Renal cortex interstitium (tissue), 11 donors: ENCODE results near the gene STYK1. TPM values are rescaled to one million over a fixed set of nuclear protein-coding genes. Genes with fewer than 3 reads are reported as not detected.
"Not testable (repeated sequence)": the region's sequence is repeated elsewhere in the genome, so short reads cannot be mapped to it uniquely, and the experiment has no call there.

Source experiments
- DNase-seq, 11 donors: peaks; one replicate each; pipeline ENCODE4 v3.0.0-alpha.2; 2013; ENCODE audit warnings: low read depth in 9 of 11, low spot score in 4 of 11; ENCODE audit errors: extremely low read depth in 1 of 11
- polyA plus RNA-seq, 3 donors: library from polyadenylated mRNA; unstranded; fragments of 120-200 nt; gene quantifications; one replicate each; pipeline ENCODE4 v1.2.1, GENCODE V29; 2013; ENCODE audit not compliant: insufficient read length in 3 of 3

The STYK1 gene
- polyA plus RNA-seq, 3 donors = 0.64 to 0.80 (median 0.69) TPM

DNA sequence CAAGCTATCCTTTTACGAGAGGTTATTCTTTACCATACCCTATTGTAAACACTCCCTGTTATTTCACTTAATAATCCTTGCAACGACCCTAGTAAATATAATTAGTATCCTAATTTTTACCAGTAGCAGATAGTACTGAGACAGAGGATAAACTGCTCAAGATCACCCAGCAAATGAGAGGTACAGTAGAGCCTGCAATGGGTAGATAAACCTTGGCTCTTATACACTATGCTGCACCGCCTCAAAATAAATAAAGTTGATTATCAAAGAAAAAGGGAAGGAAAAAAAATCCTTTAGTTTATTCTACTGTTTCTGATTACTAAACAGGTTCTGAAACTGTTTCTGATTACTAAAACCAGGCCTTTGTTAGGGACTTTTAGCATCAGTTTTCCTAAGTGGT, 26.7 kb upstream of the STYK1 start:
- DNase-seq = no peak

DNA sequence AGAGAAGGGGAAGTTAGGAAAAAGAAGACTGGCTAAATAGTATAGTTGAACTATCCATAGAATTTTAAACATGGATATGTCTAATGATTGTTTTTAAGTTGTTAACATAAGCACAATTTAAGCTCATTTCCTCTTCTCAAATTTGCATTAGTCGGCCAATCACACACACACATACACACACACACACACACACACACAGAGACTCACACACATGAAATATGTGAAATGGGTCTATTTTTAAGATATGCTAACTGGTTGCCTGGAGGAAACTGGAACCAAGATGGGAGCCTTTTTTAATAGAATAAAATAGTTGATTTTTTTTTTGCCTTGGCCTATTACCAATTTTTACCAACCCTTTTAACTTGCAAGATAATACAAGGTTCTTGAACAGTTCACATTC, 24.0 kb upstream of the STYK1 start:
- DNase-seq = no peak

DNA sequence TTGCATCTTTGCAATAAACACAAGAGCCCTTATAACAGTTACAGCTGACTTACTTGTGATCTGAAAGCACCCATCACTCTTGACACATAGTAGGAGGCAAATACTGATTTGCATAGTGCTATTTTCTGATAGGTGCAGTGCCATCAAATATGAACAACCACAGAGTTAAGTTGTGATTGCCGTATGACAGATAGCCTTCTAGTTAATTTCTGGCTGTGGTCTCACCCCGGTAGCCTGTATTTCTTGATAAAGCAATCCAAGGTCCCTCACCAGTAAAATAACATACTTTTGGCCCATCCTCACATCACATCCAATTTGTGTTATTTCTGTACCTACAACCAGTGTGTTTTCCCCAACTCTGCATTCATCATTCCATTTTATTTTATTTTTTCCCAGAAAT, 23.3 kb upstream of the STYK1 start:
- DNase-seq = no peak

DNA sequence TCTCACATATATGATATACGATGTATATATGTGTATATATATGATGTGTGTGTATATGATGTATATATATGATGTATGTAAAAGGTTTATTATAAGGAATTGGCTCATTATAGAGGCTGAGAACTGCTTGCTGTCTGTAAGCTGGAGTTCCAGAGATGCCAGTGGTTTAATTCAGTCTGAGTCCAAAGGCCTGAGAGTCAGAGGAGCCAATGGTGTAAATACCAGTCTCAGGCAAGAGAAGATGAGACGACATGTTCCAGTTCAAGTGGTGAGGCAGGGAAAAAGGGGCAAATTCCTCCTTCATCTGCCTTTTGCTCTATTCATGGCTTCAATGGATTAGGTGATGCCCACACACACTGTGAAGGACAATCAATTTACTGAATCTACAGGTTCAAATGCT, 17.1 kb upstream of the STYK1 start:
- no peak for DNase-seq

DNA sequence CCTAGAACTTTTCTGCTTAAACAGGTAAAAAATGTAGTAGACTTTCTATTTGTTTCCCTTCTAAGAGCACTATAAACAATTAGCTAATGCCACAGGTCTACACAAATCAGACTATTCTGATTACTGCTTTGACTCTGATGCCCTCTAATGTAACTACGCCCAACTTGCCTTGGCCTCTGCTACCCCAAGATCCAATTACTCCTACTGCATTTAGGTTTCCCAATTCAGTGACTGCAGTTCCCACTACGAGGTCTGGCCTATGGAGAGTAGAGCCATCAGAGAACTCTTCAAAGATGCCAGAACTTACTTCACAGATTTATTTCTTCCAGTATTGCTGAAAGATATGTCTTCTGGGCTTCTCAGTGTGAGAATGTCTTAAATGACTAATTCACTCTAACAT, 15.3 kb upstream of the STYK1 start:
- no peak for DNase-seq

DNA sequence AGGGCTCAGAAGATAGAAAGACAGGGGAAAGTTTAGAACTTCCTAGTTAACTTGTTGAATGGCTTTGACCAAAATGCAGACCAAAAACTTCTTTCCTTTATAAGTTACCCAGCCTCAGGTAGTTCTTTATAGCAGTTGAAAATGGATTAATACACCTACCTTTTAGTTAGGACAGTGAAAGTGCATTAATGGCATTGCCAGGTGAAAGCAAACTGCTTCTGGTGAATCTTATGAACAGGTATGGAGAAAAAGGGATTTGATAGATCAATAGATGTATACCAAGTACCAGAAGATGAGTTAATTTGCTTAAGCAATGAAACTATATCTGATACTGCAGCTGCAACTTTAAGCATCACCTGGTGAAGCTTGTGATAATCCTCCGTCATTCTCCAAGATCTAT, 14.2 kb upstream of the STYK1 start:
- no peak for DNase-seq

DNA sequence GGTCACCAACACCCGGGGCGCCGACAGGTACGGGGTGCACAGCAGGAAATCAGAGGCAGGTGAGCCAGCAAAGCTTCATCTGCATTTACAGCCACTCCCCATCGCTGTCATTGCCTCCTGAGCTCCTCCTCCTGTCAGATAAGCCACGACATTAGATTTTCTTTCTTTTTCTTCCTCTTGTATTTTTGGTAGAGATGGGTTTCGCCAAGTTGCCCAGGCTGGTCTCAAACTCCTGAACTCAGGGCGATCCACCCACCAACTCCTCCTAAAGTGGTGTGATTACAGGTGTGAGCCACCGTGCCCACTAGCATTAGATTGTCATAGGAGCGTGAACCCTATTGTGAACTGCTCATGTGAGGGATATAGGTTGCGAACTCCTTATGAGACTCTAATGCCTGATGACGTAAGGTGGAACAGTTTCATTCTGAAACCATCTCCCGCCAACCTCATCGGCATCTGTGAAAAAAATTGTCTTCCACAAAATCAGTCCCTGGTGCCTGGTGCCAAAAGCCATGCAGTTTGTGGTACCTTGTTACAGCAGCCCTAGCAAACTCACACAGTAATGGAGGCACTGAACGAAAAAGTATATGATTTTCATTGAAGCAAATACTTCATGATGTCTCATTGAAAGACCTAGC, 1.5 kb downstream of the STYK1 start:
- no peak for DNase-seq

DNA sequence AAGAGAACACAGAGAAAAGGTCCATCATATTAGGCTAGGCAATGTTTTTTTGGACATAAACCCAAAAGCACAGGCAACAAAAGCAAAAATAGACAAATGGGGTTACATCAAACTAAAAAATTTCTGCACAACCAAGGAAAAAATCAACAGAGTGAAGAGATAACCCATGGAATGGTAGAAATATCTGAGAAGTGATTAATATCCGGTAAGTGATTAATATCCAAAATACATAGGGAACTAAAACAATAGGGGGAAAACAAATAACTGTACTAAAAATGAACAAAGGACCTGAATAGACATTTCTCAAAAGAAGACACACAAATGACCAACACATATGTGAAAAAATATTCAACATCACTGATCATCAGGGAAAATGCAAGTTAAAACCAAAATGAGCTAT, 4.3 kb downstream of the STYK1 start:
- DNase-seq = no peak

DNA sequence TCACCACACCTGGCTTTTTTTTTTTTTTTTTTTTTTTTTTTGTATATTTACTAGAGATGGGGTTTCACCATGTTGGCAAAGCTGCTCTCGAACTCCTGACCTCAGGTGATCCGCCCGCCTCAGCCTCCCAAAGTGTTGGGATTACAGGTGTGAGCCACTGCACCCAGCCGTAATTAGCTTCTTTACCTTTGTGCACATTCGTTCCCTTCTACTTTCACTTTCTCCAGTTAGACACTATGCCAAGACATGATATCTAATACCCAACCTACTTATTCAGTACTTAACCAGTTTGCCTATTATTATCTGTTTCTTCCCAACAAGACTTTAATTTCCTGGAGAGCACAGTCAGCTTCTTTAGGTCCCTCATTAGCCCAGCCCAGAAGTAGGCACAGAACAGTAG, 5.3 kb downstream of the STYK1 start:
- DNase-seq = no peak

DNA sequence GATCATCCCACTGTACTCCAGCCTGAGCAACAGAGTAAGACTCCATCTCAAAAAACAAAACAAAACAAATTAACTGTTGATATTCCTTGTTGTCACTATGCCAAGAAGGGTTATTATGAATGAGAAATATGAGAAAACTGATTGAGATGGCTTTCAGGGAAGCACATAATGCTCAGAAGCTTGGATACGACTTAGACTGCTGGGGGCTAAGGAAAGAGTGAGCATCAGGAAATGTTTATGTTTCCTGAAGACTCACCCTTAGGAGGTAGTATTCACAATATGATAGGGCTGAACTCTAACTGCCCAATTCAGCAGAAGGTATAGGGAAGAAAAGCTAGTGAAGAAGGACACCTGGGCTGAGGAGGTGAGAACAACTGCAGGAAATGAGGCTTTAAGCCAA, 6.3 kb downstream of the STYK1 start:
- no peak for DNase-seq

DNA sequence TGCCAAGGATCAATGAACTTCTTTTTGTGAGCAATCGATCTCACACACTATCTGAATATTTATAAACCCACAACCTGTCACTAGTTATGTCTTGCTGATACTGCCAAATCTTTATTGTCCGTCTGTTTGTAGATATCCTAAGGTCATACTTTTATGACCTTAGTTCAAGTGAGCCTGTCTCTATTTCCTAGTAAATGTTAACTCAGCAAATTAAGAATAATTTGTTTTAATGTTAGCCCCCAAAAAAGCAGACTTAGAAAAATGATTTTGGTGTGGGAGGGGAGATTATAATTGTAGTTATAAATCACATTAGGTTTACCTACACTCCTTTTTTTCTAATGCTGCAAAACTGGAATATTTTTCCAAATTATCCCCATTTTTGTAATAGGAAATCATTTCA, 9.4 kb downstream of the STYK1 start:
- no peak for DNase-seq

DNA sequence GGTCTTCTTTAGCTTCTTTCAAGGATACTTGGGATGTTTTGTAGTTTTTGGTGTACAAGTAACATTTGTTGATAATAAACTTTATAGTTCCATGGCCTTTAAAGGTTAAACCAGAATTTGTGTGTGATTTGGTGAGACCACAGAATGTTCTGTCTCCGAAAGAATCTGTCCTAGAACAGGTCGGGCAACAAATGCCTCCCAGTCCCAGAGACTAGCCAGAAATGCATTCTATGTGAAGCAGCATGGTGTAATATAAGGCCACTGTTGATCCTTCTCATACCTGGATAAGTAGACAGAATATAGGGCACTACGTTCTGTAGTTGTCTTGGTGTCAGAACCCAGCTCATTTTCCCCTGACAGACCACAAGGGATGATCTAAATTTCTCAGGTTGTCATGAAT, 10.0 kb downstream of the STYK1 start:
- DNase-seq = no peak

DNA sequence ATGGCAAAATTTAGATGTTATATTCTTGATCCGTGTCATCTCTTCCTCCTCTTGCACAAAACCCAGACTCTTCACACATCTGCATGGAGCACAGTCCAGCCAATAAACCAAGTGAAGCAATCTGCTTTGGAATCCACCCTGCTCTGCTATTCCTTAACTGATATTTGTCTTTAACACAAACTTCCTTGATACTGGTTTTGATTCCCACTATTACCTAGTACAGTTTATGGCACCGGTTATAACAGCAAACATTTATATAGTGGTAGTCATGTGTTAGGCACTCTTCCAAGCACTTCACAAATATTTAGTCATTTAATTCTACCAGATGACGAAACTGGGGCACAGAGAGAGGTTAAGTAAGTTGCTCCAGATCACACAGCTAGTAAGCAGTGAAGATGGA, 12.5 kb downstream of the STYK1 start:
- DNase-seq = no peak

DNA sequence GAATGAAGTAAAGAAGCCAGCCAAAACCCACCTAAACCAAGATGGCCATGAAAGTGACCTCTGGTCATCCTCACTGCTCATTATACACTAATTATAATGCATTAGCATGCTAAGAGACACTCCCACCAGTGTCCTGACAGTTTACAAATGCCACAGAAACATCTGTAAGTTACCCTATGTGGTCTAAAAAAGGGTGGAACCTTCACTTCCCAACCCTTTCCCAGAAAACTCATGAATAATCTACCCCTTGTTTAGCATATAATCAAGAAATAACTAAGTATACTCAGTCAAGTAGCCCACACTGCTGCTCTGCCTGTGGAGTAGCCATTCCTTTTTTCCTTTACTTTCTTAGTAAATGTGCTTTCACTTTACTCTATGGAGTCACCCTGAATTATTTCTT, 19.8 kb downstream of the STYK1 start:
- no peak for DNase-seq

DNA sequence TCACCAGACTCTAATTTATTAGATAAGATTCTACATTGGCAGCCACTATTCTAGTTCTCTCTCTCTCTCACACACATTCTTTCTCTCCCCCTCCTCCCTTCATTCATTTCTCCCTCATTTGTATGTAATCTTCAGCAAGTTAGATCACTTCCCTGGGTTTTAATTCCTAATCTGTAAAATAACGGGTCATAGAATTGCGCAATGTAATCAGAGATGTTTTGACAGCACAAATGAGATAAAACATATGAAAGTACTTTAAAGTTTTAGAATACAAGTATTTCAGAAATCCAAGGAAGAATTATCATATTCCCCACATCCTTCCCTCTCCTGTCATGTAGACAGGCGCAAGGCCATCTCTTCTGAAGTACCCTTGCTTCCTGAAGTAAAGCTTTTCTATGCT, 21.7 kb downstream of the STYK1 start:
- DNase-seq = no peak

DNA sequence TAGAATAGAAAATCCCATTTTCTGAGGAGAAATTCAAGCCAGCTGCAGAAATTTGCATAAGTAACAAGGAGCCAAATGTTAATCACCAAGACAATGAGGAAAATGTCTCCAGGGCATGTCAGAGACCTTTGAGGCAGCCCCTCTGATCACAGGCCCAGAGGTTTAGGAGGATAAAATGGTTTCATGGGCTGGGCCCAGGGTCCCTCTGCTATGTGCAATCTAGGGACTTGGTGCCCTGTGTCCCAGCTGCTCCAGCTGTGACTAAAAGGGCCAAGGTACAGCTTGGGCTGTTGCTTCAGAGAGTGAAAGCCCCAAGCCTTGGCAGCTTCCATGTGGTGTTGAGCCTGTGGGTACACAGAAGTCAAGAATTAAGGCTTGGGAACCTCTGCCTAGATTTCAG, 27.3 kb downstream of the STYK1 start:
- not testable (repeated sequence) for DNase-seq

DNA sequence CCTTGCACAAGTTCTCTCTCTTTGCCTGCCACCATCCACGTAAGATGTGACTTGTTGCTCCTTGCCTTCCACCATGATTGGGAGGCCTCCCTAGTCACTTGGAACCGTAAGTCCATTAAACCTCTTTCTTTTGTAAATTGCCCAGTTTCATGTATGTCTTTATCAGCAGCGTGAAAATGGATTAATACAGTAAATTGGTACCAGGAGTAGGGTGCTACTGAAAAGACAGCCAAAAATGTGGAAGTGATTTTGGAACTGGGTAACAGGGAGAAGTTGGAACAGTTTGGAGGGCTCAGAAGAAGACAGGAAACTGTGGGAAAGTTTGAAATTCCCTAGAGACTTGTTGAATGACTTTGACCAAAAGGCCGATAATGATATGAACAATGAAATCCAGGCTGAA, 27.9 kb downstream of the STYK1 start:
- no peak for DNase-seq

DNA sequence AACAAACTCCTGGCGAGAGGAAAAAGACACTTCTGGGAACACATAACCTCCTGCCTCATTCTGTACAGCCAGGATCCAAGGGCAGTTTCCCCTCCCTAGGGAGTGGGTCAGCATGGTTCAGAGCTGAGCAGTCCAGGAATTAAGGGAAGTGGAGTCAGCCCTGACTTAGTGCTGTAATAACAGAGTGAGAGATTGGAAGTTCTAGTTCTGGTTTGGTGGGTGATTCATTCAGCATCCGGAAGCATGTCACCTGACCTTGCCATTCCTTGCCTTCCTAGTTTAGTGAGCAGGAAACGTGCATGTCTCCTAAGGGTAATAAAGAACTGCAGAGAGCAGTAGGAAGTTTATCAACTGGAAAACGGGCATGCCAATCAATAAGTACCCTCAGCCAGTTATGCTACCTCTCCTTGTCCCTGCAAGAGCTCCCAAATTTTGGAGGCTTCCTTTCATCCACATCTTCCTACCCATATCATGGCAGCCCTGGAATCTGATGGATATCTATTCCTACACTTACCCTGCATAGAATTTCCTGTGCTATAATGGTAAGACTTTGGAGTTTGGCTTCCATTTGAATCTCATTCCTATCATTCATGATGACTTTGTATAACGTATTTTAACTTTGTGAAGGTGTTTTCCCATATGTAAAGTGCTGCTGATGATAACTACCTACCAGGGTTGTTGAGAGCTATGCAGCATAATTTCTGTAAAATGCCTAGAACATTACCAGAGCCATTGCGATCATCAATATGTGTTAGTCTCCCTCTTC, 31.9 kb downstream of the STYK1 start:
- DNase-seq = peak in 2 of 11 donors; percentile 2 to 3

DNA sequence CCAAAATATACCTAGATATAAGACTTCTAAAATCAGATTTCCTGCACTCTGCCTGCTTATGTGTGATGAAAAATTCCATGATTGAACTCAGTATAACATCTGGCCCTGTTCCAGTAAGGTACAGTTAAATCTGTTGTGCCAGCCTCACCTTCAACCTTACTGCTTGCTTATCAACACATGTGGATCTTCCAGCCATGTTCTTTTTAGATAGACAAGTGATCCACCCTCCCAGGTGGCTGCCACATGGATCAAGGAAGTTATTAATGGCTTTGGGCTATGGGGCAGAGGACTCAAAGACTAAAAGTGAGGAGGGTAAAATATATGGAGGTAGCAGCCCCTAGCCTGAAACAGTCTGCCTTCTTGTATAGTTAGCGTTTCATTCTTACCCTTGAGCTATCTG, 35.1 kb downstream of the STYK1 start:
- DNase-seq = no peak

DNA sequence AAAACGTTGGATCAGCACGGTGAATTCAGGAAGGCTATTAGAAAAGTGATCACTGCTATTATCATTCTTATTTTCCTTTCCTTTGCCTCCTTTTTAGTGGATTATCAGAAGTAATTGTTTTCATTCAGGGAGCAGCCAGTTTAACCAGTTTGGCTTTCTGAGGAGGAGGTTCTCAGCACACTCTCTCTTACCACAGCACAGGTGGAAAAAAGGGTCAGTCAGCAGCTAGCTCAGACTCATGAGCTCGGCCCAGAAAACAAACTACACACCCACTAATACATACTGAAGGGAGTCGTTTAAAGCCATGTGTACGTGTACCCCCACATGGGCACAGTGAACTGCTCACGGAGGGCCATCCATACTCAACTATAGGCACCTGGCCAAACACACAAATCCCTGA, 37.2 kb downstream of the STYK1 start:
- no peak for DNase-seq

DNA sequence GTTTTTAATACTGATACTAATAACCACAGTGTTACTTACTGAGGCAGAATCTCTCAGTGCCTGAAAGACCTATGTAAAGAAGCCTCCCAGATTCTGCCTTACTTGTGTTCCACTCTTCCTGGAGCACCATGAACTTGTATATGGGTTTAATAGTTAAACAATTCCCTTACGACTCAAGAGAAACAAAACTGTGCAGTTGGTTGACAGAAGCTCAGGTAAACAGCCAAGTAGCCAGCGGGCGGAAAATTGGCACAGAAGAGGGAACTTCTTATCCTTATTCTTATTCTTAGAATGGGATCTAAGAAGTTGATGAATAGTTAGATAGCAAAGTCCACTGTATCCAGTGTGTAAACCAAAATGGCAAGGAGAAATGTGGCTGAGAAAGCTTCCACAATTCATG, 37.7 kb downstream of the STYK1 start:
- no peak for DNase-seq
